ENCODE measurements around the gene COPS8. TPM values are rescaled to one million over a fixed set of nuclear protein-coding genes. Genes with fewer than 3 reads are reported as not detected.

Gene COPS8
- total and polyA plus RNA-seq, 2 of the 4 experiments (the other 2 are of a cell fraction) = 47.0 to 64.9 TPM

DNA sequence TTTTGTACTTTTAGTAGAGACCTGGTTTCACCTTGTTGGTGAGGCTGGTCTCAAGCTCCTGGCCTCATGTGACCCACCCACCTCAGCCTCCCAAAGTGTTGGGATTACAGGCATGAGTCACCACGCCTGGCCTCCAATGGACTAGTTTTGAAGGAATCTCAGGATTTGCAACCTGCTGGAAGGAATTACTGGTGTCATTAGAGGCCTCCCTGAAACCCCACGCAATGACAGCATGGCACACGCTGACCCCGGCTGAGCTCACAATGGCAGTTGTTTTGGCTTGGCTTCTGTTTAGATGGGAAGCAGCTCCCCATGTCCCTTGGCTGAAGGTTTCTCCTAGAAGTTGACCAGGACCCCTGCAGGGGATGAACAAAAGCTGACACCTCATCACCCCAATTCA is 23.1 kb upstream of the COPS8 start:
- WGBS, 2 experiments (ENCODE audit: extremely low coverage in 2 of 2, insufficient read length in 1 of 2) = no CpG with 5 or more reads among the region's 4 CpGs
- no peak overlapping the region for H4K8ac ChIP-seq (ENCODE audit: low read depth in 2 of 2, low read length in 2 of 2)
- intact Hi-C loops (cut with micrococcal nuclease) = loop anchor here (5.0 kb wide), 1 partner anchor 880 kb away; no protein-coding TSS in a partner anchor
- H2BK120ac ChIP-seq (ENCODE audit: low read depth, low read length) = no peak overlapping the region
- H3K4ac ChIP-seq (ENCODE audit: low read depth, low read length) = no peak overlapping the region
- H4K5ac ChIP-seq (ENCODE audit: low read depth, low read length) = no peak overlapping the region
- H2BK20ac ChIP-seq (ENCODE audit: low read depth, low read length) = no peak overlapping the region
- no peak overlapping the region for H2AK9ac ChIP-seq (replicated peaks; ENCODE audit: low read depth, low read length, poor library complexity)
- dilution Hi-C loops (cut with HindIII; ENCODE audit: low sequenced_read_pairs, unreplicated experiment) = no loop called here
- H2BK5ac ChIP-seq (ENCODE audit: low read depth, low read length, poor library complexity, severe bottlenecking) = no peak overlapping the region
- in situ Hi-C loops (cut with MboI; ENCODE audit: low sequenced_read_pairs) = loop anchor here (10.0 kb wide), 1 partner anchor 1278 kb away; no protein-coding TSS in a partner anchor
- no peak overlapping the region for H3K4me3 ChIP-seq (ENCODE audit: insufficient read depth, low read depth, low read length)
- H3K9me3 ChIP-seq (ENCODE audit: control insufficient read depth, insufficient read depth, low read length) = no peaks in the 10 kb centered on the region
- H3K36me3 ChIP-seq (ENCODE audit: control insufficient read depth, insufficient read depth, low read length) = no peaks in the 10 kb centered on the region; the same call in 1 of the 2 replicates
- BruUV-seq (replicated peaks) = no TSS peak
- H2AK5ac ChIP-seq (ENCODE audit: low read depth, low read length) = no peak overlapping the region
- H3K79me1 ChIP-seq (ENCODE audit: low read depth in 1 of 2, low read length in 2 of 2) = no peaks in the 10 kb centered on the region
- ChIA-PET POLR2A (ENCODE audit: unreplicated experiment) (no interaction called here), CTCF (interaction anchor here (1.7 kb wide), 1 partner anchor 550 kb away, joined by 5 read pairs; no protein-coding TSS in a partner anchor)
- H3K9me1 ChIP-seq (ENCODE audit: insufficient read depth, low read length) = no peaks in the 10 kb centered on the region
- no peak overlapping the region for H3K23ac ChIP-seq (ENCODE audit: low read depth, low read length)
- no peaks in the 10 kb centered on the region for H4K20me1 ChIP-seq (ENCODE audit: insufficient read depth, low read length)
- no peak overlapping the region for H2BK15ac ChIP-seq (ENCODE audit: low read depth, low read length)
- no peak overlapping the region for H4K91ac ChIP-seq (ENCODE audit: insufficient read depth, low read depth, low read length)
- no peak overlapping the region for H2AFZ ChIP-seq (replicated peaks; ENCODE audit: low read length, poor library complexity)
- H3K14ac ChIP-seq (replicated peaks; ENCODE audit: low read depth, low read length) = no peak overlapping the region
- ATAC-seq (ENCODE audit: low read depth) (peak; percentile 24; the same call in 1 of the 2 replicates), DNase-seq (peak; percentile 34)
- no peak overlapping the region for H3K27ac ChIP-seq (ENCODE audit: insufficient read depth, low read length)
- no peak overlapping the region for H3K18ac ChIP-seq (ENCODE audit: low read depth, low read length)
- H3K4me1 ChIP-seq (ENCODE audit: control insufficient read depth, insufficient read depth, low read length) = peaks cover 4% of the 10 kb centered on the region; the same call in 1 of the 2 replicates
- no peak overlapping the region for H3K56ac ChIP-seq (ENCODE audit: extremely low read depth, insufficient read depth, low read length)
- H3K27me3 ChIP-seq (ENCODE audit: control insufficient read depth, insufficient read depth, low read length) = no peaks in the 10 kb centered on the region
- no peak overlapping the region for H3K4me2 ChIP-seq (ENCODE audit: low read depth, low read length)
- no peak for TF ChIP-seq RCOR1 (IDR thresholded peaks at IDR 0.05; ENCODE audit: insufficient replicate concordance, low read length)
- no peak for TF ChIP-seq MXI1 (IDR thresholded peaks at IDR 0.05; ENCODE audit: borderline replicate concordance, low read depth, low read length)
- no peak for TF ChIP-seq CHD1 (IDR thresholded peaks at IDR 0.05; ENCODE audit: low read depth, low read length)
- TF ChIP-seq RAD21 (IDR thresholded peaks at IDR 0.05; ENCODE audit: low read length) = no peak
- TF ChIP-seq, protein P1, sequence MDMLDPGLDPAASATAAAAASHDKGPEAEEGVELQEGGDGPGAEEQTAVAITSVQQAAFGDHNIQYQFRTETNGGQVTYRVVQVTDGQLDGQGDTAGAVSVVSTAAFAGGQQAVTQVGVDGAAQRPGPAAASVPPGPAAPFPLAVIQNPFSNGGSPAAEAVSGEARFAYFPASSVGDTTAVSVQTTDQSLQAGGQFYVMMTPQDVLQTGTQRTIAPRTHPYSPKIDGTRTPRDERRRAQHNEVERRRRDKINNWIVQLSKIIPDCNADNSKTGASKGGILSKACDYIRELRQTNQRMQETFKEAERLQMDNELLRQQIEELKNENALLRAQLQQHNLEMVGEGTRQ (IDR thresholded peaks at IDR 0.05; ENCODE audit: low read depth, low read length) = peak; percentile 49; the same call in 1 of the 2 replicates
- no peak overlapping the region for H3K9ac ChIP-seq (ENCODE audit: low read depth, low read length)
